GM12892 (cell line): ENCODE results near the gene MACROD2.

Source experiments
- POLR2A ChIP-seq: IDR thresholded peaks from 2 replicates; pipeline ENCODE4 v1.6.1; 2011; ENCODE audit warnings: low read depth, low read length, control low read depth
- POLR2AphosphoS5 ChIP-seq: IDR thresholded peaks from 2 replicates; pipeline ENCODE4 v1.6.1; 2011; ENCODE audit warnings: low read depth, low read length, control low read depth
- TAF1 ChIP-seq: IDR thresholded peaks from 2 replicates; pipeline ENCODE4 v1.6.1; 2011; ENCODE audit warnings: low read depth, mild to moderate bottlenecking, control low read depth, low read length, borderline replicate concordance

GRCh38 chr20:14616003-14616402 lies 620.7 kb downstream of the MACROD2 start:
- no peak for TF ChIP-seq POLR2AphosphoS5
- no peak for TF ChIP-seq POLR2A
- no peak for TF ChIP-seq TAF1
